Breast epithelium (tissue), 3 donors: ENCODE measurements around the gene MCM3.

Experiments
- POLR2AphosphoS5 ChIP-seq, 3 donors: sonication (generic); formaldehyde crosslinking; IDR thresholded peaks; one replicate each; pipeline ENCODE4 v1.6.1; 2017; ENCODE audit warnings: antibody characterized with exemption in 3 of 3
- TF ChIP-seq, protein P1 (sequence below), 3 donors: fragments of 450-650 bp; IDR thresholded peaks; one replicate each; pipeline ENCODE4 v1.5.1; 2016 to 2017; ENCODE audit warnings: antibody characterized with exemption in 3 of 3, mild to moderate bottlenecking in 3 of 3, moderate library complexity in 3 of 3

DNA sequence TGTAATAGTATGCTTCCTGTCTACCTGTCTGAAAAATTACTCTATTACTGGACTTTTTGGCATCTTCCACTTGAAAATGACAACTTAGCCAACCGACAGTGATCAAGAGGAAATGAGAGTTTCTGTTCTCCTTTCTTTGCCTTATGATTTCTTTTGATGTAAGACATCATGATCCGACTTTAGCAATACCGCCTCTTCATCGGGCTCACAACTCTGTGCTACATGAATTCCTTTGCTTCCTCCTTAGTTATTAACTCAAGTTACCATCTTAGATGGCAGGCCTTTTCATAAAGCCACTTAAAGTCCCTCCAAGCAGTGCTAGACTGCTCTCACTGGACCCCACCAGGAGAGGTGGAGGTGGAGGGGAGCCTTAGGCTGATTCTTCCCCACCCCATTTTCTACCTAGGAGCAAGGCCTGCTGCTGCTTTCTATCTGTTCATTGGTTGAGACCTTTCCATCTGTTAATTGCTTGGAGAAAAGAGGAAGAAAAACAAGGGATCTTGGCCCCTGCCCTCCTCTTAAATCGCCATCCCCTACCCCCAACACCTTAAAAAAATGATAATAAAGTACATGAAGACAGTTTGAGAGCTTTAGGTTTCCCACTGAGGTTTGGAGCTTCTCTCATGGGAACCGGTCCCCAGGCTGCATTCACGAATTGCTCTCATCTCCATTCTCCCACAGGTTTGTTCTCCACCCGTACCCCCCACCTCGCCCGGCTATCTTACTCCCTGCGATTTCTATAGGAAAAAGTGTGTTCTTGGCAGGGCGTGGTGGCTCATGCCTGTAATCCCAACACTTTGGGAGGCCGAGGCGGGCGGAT lies 21.6 kb upstream of the MCM3 start:
- TF ChIP-seq, protein P1, sequence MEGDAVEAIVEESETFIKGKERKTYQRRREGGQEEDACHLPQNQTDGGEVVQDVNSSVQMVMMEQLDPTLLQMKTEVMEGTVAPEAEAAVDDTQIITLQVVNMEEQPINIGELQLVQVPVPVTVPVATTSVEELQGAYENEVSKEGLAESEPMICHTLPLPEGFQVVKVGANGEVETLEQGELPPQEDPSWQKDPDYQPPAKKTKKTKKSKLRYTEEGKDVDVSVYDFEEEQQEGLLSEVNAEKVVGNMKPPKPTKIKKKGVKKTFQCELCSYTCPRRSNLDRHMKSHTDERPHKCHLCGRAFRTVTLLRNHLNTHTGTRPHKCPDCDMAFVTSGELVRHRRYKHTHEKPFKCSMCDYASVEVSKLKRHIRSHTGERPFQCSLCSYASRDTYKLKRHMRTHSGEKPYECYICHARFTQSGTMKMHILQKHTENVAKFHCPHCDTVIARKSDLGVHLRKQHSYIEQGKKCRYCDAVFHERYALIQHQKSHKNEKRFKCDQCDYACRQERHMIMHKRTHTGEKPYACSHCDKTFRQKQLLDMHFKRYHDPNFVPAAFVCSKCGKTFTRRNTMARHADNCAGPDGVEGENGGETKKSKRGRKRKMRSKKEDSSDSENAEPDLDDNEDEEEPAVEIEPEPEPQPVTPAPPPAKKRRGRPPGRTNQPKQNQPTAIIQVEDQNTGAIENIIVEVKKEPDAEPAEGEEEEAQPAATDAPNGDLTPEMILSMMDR (IDR thresholded peaks at IDR 0.05) = no peak
- TF ChIP-seq POLR2AphosphoS5 (IDR thresholded peaks at IDR 0.05) = no peak
